Stimulated activated CD4-positive, alpha-beta T cell treated with anti-CD3 and anti-CD28 coated beads, TNF-alpha, amount 100 ng/mL, for 1 hour (primary cell): ENCODE measurements around the gene SOX6.

Experiments
- DNase-seq, 3 donors: peaks; one replicate each; pipeline ENCODE4 v3.0.0-alpha.2; 2020; ENCODE audit warnings: low read depth in 3 of 3, low spot score in 1 of 3

Gene SOX6

DNA sequence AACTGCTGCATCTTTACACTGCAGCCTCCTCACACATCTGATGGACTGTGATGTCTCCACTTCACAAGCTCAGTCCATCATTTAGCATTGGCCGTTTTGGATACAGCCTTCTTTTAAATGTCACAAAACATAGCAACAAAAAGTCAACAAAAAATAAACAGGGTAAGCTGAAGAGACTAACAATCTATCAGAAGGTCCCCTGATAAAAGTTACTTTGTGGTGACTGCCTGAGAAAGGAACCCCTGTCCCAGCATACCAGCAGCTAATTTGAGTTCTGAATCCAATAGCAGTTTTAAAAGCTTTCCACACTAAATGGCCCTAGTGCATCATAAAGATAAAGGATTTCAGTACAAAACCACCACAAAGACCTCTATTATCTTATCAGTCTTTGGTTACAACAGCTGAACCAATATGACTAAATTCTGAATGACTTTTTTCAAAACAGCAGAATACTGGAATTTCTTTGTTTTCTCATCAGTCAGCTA is 162.4 kb downstream of the SOX6 start:
- DNase-seq, result no peak

DNA sequence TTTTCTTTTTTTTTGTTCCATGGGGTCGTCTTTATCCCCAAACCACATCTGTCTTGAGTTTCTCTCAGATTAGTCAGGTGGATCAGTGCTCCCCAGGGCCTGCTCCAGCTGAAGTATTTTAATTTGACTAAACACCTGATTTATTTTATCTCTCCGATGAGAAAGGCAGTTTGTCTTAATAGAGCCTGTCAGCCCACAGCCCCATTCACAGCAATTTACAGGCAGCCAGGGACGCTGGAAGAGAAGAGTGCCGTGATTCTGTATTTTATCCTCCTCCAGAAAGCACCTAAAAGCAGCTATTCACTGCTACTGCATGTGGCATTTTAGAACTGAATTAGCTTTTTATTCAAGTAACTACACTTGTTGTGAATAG is 164.5 kb downstream of the SOX6 start:
- DNase-seq, result no peak

DNA sequence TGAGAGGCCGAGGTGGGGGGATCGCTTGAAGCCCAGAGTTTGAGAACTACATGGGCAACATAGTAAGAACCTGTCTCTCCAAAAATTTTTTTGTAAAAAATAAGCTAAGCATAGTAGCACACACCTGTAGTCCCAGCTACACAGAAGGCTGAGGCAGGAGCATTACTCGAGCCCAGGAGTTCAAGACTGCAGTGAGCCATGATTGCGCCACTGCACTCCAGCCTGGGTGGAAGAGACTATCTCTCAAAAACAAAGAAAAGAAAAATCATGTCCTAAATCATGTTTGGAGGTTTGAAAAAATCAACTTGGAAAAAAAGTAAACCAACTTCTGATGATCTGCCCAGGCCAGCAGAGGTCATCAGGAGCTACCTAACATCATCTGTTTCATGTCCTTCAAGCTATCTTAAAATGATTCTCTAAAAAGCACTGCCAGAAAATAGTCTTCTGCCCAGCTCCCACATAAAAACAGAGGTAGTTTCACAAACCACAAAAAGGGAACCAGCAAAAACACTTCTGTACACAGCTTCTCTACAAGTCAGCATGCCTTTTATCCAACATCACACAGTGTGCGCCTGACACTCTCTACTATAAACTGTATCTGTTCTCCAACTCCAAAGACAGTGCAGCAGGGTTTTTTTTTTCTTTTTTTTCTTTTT is 165.0 kb downstream of the SOX6 start:
- no peak for DNase-seq

DNA sequence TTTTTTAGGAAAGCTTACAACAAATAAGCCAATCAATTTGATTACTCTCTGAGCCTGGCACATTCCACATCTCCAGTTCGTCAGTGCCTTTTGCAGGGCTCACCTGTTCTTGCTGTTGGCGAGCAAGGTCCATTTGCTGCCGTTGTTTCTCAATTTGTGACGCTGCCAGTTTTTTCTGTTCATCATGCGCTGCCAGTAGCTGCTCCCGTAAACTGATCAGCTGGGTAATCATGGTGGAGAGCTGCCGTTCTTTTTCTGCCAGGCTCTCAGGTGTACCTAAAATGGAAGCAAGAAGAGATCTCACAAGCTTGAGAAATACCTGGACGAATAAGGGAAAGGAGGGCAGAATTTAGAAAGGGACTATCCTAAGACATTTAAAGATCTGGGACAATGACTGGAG is 169.7 kb downstream of the SOX6 start:
- no peak for DNase-seq

DNA sequence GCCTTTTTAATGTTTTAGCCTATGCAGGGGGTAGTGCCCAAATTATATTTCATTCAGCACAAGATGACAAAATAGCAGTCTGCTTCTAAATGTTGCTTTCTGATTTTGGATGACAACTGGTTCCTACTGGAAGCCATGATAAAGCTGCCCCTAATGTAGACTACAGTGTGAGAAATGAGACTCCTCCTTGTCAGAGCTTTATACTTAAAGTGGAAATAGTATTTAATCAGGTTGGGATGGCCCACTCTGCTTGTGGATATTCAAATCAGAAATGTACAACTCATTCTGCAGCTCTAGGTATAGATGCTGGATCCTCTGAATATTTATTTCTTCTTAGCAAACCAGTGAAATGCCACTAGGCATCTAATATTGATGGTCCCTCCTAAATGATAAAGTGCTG is 171.3 kb downstream of the SOX6 start:
- DNase-seq, result no peak

DNA sequence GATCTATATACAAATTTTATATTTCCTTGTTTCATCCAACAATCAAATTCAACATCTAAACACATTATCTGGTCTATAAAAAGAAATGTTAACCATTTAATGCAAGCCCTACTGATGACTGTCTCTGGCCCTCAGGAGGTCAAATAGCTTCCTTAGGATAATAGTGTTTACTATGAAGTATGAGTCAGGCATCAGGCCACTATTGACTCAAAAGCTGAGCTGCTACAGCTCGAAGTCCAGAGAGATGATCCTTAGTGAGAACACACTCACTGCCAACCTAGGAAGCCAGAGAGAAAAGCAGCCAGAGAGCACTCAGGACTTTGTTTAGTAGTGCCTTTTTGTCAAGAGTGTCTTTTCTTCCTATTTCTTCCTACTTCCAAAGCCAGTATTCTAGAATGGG is 171.8 kb downstream of the SOX6 start:
- DNase-seq, result no peak

DNA sequence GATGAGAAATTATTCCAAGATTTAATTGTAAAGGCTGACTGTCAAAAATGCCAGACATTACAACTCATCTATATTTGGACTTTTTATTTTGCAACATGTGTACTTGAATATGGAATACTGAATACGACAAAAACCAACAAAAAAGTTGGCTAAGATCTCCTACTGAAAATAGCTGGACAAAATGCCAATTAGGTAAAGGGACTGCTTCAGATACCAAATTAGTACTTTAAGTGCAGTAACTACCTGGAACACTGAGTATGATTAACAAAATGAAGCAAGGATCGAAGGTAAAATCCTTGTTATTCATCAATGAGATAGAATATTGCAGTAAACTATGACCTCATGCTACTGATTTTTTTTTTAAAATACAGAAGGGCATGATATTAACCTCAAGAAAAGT is 173.8 kb downstream of the SOX6 start:
- DNase-seq, result no peak

DNA sequence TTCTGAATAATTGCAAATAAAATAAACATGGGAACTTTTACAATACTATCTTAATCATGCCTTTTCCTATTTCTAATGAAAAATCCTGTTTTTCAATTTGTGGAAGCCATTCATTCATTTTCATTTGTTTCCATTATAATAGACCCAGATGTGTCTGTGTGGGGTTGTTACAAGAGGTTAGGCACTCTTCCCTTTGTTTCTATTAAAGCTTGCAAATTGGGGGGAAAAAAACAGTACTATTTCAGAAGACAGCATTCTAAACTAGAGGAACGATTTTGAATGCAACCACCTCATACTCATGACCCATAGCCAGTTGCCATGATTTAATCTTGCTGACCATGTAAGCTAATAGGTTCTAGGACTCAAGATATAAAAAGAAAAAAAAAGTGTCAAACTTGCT is 175.5 kb downstream of the SOX6 start:
- no peak for DNase-seq

DNA sequence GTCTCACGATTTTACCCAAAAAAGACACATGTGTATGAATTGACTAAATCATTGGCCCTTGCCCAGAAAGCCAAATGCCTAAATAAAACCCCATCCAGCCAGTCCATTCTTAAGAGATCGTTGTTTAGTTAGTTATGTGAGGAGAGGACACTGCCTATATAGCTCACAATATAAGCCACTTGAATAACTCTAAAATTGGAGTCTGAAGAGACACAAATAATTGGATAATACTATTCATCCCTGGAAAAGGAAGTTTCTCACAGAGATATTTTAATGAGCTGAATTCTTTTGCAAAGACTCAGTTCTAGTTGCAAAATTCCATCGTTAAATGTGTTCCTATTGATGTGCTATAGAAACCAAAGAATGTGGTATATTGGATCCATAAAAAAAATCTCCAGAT is 176.7 kb downstream of the SOX6 start:
- DNase-seq, result no peak

DNA sequence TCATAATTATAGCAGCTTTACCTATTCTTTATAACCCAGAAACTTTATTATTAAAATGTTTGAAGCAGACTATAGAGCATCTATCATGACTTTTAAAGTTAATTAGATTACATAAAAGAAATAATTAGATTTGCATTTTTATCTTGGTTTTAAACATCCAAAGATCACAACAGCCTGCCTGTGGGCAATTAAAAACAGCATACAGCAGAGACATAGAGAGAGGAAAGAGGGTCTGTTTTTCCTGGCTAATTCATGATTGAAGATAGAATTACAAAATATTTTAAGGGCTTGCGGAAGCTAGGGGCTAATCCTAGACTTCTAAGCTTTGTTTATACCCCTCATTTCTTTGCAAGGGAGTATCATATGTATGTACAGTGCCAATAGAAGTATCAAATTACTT is 178.1 kb downstream of the SOX6 start:
- DNase-seq, result no peak

DNA sequence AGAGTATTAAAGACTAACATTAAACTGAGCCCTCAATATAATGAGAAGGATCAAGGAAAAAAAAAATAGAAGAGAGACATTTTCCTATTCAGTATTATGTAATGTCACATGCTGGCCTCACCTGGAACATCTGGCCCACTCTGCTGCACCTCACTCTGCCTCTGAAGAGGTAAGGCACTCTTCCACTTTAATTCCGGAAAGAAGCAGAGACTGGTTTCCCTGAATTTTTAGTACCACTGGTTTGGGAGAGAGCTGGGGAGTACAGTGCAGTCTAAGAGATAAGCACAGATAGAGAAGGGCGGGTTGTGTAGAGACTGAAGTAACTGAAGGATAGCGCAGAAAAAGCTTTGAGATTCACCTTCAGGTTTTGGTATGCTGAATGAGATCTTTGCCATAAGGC is 178.7 kb downstream of the SOX6 start:
- no peak for DNase-seq

DNA sequence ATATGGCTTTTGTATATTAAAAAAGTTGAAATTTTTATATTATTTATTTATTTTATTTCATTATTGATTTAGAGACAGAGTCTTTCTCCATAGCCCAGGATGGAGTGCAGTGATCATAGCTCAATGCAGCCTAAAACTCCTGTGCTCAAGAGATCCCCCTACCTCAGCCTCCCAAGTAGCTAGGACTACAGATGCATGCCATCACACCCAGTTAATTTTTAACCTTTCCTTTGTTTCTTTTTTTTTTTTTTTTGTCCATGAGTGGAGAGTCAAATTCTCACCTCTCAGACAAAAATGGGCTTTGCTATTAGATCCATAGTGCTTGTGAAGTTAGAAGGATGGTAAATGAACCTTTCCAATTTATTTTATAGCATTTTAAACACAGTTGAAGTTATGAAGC is 182.5 kb downstream of the SOX6 start:
- no peak for DNase-seq

DNA sequence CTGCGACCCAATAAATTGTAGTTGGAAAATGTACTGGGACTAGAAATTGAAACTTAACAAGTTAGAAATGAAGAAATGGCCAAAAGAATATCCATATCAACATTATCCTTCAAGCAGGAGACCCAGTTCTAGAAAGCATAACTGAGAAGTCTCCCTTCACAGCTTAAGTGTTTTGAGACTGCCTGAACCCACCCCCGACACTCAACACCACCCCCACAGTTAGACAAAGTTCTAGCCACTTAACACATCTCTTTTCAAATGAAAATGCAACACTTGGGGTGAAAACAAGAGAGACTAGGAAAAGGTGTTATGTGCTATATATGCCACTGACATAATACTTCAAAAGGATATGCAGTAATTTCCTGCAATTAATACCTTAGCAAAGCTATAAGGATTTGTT is 184.5 kb downstream of the SOX6 start:
- DNase-seq, result no peak

DNA sequence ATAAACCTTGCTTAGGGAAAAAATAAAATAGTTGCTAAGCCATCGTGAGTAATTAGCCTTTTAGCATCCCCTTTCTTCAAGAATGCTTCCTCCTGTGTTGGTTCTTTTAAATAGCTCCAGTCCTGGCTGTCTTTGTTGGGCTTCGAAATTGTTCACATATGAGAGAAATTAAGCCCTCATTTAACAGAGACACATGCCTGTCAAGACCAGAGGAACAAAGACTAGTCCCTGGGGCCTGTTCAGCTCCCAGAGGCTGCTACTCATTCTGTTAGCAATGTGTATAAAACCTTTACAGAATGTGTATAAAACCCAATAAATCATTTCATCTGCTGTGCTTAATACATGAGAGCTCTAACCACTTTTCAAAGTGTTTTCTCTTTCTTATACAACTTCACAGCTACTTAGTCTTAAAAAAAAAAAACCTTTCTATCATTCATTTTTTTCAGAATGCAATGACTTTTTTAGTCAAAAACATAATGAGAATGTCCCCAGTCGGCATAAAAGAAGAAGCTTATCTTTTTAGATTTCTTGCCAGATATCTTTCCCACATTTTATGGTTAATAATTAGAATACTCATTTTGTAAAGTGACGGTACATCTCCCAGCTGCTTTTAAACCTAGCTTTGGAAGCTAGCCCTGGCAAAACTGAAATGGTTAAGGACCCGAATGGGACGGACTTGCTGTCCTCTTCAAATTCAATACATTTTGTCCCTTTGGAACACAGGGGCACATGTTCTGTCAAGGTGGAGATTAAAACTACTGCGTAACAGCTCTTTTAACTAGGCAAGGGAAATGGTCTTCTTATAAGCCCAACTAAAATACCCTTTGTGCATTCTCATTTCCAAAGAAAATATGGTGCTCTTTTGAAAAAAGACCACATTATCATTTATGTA is 186.1 kb downstream of the SOX6 start:
- DNase-seq, result no peak

DNA sequence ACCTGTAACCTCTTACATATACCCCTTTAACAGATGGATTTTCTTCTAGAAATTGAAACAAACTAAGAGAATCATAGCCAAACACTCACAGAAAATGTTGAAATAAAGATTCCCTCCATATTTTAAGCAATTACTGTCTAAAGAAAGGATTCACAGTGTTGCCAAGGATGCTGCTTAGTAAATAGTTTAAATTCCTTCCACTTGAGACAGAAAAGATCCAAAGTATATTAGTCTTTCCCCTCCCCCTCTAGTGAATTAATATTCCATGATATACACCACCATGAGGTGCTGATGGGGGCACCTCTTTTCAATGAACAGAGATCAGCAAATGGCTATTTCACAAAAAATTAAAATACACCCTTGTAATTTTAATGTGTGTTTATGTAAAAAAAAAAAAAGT is 186.8 kb downstream of the SOX6 start:
- no peak for DNase-seq

DNA sequence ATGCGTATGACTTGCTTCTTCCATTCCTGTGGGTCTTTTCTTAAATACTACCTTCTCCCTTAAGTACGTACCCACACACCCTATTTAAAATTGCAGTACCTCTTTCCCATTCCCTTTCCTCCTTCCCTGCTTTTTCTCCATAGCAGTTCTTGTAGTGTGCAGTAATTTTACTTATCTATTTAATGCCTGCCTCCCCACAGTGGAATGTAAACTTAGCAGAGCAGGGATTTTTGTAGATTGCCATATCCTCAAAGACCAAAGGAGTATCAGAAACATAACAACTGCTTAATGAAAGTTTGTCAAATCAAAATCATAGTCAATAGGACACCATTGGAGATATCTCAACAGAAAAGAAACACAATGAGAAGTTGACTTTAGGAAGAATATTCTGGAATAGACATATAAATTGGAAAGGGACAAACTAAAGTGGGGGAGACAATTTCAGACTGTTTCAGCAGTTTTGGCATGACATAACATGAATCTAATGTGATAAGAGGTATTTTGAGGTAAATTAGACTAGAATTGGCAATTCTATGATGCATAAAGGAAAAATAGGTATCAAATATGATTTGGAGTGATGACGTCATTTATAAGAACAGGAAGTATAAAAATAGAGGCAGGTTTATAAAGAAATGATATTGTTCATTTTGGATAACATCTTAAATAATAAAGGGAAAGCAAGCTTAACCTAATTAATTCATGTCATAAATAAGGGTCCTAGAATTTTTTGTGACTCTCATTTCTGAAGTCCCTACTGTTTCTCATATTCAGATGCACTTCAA is 188.4 kb downstream of the SOX6 start:
- DNase-seq, result no peak

DNA sequence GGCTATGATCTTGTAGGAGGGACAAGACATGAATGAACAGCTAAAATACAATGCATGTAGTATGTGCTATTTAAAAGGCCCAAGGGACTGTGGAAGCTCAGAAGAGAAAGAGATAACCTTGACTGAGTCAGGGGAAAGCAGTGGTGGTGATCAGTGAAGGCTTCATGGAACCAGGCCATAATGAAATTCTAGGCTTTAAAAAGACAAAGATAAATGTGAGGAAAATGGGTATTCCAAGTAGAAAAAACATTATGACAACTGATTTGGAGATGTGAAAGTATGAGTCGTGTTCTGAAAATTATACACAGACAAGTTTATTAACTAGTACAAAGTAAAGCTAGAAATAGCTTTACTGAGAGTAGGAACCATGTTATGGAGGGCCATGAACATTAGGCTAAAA is 189.8 kb downstream of the SOX6 start:
- DNase-seq, result no peak

DNA sequence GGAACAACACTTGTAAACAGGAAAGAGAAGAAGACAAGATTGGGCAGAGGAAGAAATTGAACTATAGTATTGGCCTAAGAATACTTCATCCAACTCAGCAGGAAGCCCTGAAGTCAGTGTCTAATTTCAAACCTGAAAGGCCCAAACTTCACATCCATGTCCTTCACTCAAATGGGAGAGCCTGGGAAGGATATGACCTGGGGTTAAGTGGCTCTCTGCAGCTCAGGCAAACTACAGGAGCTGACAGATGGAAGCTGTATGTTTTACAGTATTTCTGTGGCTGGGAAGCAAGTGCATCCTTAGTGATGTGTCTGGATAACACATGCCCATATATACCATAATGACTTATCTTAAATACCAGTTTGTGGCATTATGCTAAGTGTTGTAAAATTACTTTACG is 196.2 kb downstream of the SOX6 start:
- DNase-seq, result no peak

DNA sequence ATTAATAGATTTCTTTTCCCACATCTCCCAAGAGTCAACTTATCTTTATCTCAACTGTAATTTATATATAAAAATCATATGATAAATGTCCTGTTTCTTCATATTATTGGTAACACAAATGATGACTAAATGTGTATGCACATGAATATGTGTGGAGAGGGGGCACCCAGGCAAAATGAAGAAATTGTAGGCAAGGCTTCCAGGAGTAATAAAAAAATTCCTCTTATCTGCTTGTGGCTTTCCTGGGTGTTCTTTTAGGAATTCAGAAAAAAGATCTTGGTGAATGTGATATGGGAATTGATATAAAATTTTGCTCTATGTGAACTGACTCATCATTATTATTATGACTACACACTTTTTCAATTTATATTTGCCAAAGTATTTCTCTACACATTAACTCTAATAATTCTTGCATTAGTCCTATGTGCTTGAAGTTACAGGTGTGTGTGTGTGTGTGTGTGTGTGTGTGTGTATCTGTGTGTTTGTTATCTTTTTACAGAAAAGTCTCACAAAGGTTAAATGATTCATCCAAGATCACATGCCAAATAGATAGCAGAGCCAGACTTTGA is 197.8 kb downstream of the SOX6 start:
- no peak for DNase-seq

DNA sequence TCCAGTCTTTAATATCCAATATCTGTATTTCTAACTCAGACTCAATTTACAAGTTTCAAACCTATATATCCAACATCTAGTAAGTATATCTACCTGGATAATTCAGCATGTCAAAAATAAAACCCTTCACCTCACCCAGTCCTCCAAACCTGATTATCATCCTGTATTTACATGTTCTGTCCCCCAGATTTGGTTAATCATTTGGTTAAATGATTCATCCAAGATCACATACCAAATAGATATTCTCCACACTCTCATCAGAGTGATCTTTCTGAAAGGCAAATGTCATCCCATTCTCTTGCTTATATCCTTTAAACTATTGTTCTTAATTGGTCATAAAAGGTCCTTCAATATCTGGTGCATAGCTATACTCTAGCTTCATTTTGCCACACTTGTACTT is 199.0 kb downstream of the SOX6 start:
- no peak for DNase-seq

DNA sequence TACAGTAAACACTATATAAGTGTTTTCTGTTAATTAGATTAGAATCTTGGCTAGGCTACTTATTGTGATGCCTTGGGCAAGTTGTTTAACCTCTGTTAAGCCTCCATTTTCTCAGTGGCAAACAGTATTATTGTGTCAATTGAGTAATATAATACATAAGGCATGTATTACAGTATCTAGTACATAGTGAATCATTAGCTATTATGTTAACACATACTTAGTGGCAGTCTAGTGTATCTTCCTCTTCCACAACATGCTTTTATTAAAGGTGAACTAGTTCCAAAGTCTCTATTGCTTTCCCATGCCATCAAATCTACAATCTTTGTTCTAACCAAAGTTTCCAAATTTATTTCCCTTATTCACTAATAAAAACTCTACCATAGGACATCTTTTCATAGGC is 200.9 kb downstream of the SOX6 start:
- no peak for DNase-seq
